Measurements from ENCODE around the gene TM2D1.

DNA sequence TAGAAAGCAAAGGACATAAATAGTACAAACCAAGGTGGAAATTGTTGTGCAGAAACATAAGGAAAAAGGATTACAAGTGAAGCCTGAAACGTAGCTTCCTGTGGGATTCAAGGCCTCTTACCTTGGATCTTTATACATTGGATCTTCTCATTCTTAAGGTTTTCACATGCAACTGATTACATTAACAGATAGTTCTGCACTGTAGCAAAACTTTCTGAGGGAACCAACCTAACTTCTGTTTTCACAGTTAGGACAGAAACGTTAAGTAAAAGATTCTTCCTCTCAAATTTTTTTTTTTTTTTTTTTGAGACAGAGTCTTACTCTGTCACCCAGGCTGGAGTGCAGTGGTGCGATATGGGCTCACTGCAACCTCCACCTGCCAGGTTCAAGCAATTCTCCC, 7.8 kb upstream of the TM2D1 start:
- TF ChIP-seq ARNT (IDR thresholded peaks at IDR 0.05): no peak
- no peak for TF ChIP-seq SP1 (IDR thresholded peaks at IDR 0.05)
- TF ChIP-seq TARDBP (IDR thresholded peaks at IDR 0.05): no peak
- no peak for TF ChIP-seq ZNF384 (IDR thresholded peaks at IDR 0.05)
- no peak for TF ChIP-seq ELF4 (IDR thresholded peaks at IDR 0.05)
- no peak for TF ChIP-seq BHLHE40 (IDR thresholded peaks at IDR 0.05; ENCODE audit: borderline replicate concordance)
- TF ChIP-seq NFRKB (IDR thresholded peaks at IDR 0.05): no peak
- TF ChIP-seq SUZ12 (IDR thresholded peaks at IDR 0.05): no peak
- no peak for TF ChIP-seq LEF1 (IDR thresholded peaks at IDR 0.05; ENCODE audit: borderline replicate concordance)

Measured in HEK293T (cell line).